Tongue (tissue), 2 donors: ENCODE measurements around the gene RCBTB2. TPM values are rescaled to one million over a fixed set of nuclear protein-coding genes. Genes with fewer than 3 reads are reported as not detected.

Experiments
- DNase-seq: peaks from one replicate; pipeline ENCODE4 v3.0.0-alpha.2; 2015
- total RNA-seq: library from RNA; depleted of rRNA; stranded (reverse); fragments of >200 nt; gene quantifications from one replicate; pipeline ENCODE4 v1.2.3, GENCODE V29; 2014

RCBTB2 gene
- total RNA-seq, 1 donor from 2014 or later, result 43.3 TPM

- DNase-seq, result no peak
Measured at GRCh38 chr13:48563626-48564025, 30.7 kb upstream of the RCBTB2 start.

DNA sequence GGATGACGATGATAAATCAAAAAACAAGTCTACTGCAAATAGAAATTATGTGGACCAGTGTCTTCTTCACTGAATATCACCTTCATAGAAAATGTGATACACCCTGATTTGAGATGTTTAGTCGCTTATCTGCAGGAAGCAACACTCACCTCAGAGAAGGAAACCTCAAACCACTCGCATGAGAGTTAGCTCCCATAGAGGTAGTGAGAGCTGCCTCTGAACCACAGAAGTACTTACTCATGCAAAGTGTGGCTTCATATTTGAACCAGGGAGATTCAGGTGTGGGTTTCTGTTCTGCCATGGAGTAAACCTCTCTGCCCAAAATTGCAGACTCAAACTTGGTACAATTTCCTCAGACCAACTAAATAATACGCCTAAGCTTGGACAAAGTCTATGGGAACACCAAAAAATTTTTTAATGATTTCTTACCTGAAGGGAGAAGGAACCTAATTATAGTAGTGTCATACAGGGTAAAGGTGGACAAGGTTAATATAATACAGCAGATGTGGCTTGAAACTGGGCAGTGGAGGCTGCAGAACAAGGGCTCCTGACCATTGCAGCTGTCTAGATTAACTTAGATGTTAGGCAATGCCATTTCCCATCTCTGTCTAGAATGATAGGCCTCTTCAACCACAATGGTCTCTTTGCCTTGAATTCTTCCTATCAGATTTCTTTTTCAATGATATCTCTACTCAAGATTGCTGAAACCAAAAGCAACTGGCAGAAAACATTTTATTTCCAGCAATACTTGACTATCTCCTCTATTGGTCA, 29.6 kb upstream of the RCBTB2 start:
- DNase-seq, result no peak

- DNase-seq, result no peak
Measured at GRCh38 chr13:48561466-48562235, 28.8 kb upstream of the RCBTB2 start.

GRCh38 chr13:48560657-48561337, 27.9 kb upstream of the RCBTB2 start:
- no peak for DNase-seq

DNA sequence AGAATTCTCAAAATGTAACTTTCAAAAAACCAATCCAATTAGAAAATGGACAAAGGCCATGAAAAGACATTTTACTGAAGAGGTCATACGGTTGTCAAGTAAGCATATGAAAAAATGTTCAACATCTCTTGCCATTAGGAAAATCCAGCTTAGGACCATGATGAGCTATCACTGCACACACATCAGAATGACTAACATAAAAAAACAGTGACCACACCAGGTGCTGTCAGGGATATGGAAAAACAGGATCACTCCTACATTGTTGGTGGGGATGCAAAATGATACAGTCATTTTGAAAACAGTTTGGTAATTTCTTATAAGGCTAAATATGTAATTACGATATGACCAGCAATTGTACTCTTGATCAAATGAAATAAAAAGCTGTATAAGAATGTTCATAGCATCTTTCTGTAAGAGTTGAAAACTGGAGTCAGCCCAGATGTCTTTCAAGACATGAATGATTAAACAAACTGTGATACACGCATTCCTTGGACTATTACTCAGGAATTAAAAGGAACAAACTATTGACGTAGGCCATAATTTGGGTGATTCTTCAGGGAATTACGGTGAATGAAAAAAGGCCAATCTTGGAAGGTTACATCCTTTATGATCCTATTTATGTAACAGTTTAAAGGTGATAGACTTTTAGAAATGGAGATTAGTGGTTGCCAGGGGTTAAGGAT, 26.9 kb upstream of the RCBTB2 start:
- DNase-seq, result no peak

DNA sequence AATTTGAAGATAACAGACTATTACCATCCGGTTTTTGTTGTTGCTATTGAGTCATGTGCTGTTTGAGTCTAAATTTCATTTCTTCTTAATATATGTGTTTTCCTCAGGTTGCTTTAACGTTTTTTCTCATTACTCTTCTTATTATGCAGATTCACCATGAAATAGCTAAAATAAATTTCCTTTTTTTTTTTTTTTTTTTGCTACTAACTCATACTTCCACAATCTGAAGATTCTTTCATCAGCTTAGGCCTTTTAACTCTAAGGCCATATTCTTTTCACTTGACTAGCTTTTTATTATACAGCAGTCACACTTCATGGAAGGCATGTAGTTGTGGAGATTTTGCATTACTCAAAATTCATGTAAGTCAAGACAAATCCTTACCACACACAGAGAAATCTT, 23.9 kb upstream of the RCBTB2 start:
- no peak for DNase-seq

- DNase-seq, result no peak
Measured at GRCh38 chr13:48555441-48555840, 22.6 kb upstream of the RCBTB2 start.

- DNase-seq, result no peak
Measured at GRCh38 chr13:48551329-48551728, 18.4 kb upstream of the RCBTB2 start.

DNA sequence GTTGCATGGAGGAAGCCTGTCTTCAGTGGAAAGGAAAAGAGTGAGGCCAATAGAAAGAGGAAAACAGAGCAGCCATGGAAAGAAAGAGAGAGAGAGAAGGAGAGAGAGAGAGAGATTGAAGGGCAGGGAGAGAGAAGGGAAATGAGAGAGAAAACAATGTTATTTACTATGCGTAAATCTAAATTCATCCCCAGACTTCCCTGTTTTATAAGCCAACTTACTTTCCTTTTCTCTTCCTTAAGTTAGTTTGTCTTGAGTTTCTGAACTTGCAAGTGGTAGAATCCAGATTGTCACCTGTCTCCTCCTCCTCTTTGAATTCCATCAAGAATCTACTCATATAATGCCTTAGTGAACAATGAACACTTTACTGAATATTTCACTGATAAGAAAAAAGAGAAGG, 16.8 kb upstream of the RCBTB2 start:
- DNase-seq, result no peak

DNA sequence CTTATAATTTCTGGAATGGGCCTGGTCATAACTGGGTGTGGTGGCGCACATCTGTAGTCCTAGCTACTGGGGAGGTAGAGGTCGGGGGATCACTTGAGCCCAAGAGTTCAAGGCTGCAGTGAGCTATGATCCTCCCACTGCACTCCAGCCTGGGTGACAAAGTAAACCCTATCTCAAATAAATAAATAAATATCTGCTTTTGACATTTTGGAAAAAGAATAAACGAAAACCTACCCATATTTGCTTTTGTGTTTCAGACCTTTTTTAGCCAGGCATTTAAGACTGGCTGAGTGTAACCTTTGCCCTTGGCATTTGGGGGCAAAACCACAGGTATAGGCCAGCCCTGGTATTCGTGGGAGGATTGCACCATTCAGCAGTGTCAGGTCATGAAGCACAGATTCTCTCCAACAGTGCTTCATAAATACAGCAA, 14.8 kb upstream of the RCBTB2 start:
- DNase-seq, result no peak

DNA sequence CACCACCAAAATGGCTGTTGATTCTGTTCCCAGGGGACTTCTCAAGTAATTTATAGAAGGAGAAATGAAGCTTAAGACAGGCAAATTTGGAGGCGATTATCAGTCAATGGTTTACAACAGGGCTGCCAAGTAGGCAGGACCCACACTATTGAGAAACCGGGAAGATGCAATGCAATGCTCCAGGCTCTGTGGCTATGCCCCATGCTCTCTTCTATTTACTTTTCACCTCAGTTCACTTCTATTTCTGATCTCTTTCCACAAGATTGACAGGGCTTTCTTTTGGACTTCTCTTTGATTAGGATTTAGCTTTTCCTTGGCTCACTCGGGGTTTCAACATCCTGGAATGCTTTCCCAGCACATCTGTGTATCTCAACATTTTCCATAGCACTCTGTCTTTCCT, 12.7 kb upstream of the RCBTB2 start:
- DNase-seq, result no peak

GRCh38 chr13:48542581-48543341, 9.9 kb upstream of the RCBTB2 start:
- peak; percentile 70 for DNase-seq

DNA sequence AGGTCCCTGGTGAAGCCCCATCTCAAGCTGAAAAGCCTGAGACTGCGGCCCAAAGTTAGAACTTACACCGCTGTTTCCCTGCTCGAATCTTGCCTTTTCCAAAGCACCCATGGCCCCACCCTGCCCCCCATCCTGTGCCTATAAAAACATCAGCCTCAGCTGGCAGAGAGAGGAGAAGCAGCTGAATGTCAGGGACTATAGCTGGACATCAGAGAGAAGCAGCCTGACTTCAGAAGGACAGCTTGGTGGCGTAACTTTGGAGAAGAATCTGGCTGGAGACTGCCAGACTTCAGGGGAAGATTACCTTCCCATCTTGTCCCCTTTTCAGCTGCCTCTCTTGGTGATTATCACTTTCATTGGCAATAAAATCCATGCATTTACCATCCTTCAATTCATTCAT, 9.3 kb upstream of the RCBTB2 start:
- DNase-seq, result no peak

DNA sequence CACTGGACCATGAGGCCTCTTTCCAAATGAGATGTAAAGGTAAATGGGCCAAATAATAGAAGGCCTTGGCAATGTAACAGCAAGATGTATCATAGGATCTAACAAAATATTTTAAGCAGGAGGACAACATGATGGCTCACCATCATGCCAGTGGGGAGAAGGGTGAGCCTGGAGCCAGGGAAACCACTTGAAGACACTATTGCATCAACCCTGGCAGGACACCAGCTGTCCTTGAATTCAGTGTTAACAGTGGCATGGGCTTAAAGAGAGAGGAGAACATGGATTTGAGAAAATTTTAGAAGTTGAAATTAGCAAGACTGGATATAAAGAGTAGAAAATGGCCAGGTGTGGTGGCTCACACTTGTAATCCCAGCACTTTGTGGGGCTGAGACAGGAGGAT, 6.7 kb upstream of the RCBTB2 start:
- no peak for DNase-seq

DNA sequence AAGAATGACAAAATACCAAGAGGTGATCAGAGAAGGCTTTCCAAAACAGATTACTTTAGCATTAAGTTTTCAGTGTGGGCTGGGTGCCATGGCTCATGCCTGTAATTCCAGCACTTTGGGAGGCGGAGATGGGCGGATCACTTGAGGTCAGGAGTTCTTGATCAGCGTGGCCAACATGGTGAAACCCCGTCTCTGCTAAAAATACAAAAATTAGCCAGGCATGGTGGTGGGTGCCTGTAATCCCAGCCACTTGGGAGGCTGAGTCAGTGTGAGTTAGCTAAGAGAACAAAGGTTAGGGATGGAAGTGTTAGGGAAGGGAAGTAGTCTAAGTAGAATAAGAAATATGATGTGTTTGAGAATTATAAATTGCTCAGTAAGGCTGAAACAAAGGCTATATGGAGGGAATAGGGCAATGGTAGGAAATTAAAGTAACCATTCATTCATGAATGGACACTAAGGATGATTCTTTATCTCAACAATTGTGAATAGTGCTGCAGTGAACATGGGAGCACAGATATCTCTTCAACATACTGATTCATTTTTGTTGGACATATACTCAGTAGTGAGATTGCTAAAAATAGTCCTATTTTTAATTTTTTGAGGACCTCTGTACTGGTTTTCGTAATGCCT, 3.9 kb upstream of the RCBTB2 start:
- DNase-seq, result no peak

DNA sequence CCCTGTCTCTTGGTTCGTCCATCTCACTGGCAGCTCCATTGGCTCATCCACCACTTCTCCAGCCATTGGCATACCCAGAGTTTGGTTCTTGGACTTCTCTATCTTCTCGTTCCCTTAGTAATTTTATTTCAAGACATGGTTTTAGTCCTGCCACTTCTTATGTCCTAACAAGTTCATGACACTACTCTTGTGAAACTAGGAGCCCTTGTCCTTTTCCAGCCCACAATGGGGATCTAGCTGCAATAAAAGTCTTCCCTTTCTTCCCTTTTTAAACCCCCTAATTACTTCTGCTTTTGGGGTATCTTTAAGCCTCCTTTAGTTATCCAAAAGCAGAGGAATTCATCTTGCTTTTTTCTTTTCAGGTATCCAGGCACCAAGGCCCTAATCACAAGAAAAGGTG, 2.9 kb upstream of the RCBTB2 start:
- no peak for DNase-seq

DNA sequence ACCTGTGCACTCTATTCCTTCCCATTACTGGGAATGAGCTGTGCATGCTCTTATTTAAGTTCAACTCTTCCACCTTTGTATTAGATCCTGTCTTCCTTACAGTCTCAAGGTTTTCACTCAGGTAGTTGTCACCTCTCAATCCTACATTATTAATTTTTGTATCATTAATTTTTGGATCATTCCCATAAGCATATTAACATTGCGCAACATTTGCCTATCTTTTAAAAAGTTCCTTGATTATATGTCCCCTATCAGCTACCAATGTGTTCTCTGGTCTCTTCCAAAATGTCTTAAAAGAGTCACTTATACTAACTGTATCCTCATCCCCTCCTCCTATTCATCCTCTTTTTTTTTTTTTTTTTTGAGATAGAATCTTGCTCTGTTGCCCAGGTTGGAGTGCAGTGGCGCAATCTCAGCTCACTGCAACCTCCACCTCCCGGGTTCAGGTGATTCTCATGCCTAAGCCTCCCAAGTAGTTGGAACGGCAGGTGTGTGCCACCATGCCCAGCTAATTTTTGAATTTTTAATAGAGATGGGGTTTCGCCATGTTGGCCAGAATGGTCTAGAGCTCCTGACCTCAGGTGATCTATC, 2.1 kb upstream of the RCBTB2 start:
- DNase-seq, result no peak

- DNase-seq, result peak; percentile 27
Measured at GRCh38 chr13:48533961-48534600, 1.2 kb upstream of the RCBTB2 start.

GRCh38 chr13:48532256-48532505, 699 bp downstream of the RCBTB2 start:
- no peak for DNase-seq

DNA sequence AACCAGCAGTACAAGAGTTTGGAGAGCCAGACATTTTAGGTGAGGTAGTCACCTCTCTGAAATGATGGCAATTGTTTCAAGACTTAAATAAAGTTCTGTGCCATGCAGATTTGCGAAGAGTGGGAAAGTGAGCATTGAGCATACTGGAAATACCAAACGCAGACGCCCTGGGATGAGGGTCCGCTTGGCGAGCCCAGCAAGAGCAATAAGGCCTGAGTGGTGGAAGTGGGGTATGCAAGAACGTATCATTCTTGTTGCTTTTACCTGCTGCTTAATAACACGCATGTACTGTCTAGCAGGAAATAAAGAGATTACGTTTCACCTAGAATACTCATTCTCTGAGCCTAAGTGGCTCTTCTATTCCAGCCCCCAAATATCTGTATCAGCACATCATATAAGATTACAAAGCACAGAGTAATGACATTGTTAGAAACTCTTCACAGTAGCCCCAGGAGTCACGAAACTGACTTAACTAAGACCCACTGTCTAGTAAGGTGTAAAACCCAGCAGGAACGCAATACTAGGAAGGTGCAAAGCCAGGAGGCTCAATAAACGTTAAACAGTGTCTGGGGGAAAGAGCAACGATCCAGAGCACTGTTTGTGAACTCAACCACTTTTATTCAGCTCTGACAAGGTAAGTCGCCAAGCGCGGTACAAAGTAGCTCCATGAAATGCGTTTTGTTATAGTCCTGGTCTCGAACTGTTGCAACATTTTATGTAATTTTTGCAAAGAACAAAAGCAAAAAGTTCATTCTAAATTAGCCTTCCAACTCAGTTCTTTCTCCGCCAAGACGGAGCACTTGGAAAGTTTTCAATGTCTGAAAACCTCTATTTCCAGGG, 1.2 kb downstream of the RCBTB2 start:
- no peak for DNase-seq
